Fibroblast of pulmonary artery (primary cell): Measurements from ENCODE around the gene TRIM27.

ENCODE experiments used
- DNase-seq: peaks from one replicate; pipeline ENCODE4 v3.0.0-alpha.2; 2010; ENCODE audit warnings: low read depth
- H3K4me3 ChIP-seq: replicated peaks from 2 replicates; pipeline ENCODE4 v1.5.1; 2011; ENCODE audit warnings: low read depth, mild to moderate bottlenecking, control low read depth, low read length, moderate library complexity
- TF ChIP-seq, protein P1 (sequence below): IDR thresholded peaks from 2 replicates; pipeline ENCODE4 v1.5.1; 2011; ENCODE audit warnings: mild to moderate bottlenecking, control low read depth, low read length, inconsistent platforms; ENCODE audit errors: missing control alignments

The TRIM27 gene

DNA sequence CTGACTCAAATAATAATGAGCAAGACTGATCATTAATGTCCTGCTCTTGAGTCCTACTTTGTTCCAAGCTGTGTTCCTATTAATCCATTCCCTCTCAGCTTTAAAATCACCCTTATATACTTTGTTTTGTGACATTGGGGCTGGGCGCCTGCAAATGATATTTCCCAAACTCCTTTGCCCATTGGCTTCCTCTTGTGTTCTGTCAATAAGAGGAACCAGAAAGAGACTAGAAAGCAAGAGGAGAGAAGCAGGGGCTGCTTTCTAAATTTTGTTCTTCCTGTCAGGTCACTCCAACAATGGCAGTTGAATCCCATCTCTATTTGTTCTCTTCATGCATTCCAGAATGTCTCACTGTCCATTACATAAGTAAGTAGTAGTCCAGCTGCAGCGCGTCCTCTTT lies 21.6 kb upstream of the TRIM27 start:
- H3K4me3 ChIP-seq, result no peak overlapping the region
- no peak for DNase-seq
- TF ChIP-seq, protein P1, sequence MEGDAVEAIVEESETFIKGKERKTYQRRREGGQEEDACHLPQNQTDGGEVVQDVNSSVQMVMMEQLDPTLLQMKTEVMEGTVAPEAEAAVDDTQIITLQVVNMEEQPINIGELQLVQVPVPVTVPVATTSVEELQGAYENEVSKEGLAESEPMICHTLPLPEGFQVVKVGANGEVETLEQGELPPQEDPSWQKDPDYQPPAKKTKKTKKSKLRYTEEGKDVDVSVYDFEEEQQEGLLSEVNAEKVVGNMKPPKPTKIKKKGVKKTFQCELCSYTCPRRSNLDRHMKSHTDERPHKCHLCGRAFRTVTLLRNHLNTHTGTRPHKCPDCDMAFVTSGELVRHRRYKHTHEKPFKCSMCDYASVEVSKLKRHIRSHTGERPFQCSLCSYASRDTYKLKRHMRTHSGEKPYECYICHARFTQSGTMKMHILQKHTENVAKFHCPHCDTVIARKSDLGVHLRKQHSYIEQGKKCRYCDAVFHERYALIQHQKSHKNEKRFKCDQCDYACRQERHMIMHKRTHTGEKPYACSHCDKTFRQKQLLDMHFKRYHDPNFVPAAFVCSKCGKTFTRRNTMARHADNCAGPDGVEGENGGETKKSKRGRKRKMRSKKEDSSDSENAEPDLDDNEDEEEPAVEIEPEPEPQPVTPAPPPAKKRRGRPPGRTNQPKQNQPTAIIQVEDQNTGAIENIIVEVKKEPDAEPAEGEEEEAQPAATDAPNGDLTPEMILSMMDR, result no peak

- TF ChIP-seq, protein P1, result no peak
- peak; percentile 90 for DNase-seq
- H3K4me3 ChIP-seq, result peak overlapping the region; percentile 59
Measured at GRCh38 chr6:28944412-28944865, 20.7 kb upstream of the TRIM27 start.

GRCh38 chr6:28943557-28944411 lies 20.0 kb upstream of the TRIM27 start:
- peak overlapping the region; percentile 59 for H3K4me3 ChIP-seq
- DNase-seq, result peak; percentile 75
- TF ChIP-seq, protein P1, result no peak

GRCh38 chr6:28943223-28943556 lies 19.4 kb upstream of the TRIM27 start:
- TF ChIP-seq, protein P1, result no peak
- H3K4me3 ChIP-seq, result peak overlapping the region; percentile 59
- DNase-seq, result no peak

DNA sequence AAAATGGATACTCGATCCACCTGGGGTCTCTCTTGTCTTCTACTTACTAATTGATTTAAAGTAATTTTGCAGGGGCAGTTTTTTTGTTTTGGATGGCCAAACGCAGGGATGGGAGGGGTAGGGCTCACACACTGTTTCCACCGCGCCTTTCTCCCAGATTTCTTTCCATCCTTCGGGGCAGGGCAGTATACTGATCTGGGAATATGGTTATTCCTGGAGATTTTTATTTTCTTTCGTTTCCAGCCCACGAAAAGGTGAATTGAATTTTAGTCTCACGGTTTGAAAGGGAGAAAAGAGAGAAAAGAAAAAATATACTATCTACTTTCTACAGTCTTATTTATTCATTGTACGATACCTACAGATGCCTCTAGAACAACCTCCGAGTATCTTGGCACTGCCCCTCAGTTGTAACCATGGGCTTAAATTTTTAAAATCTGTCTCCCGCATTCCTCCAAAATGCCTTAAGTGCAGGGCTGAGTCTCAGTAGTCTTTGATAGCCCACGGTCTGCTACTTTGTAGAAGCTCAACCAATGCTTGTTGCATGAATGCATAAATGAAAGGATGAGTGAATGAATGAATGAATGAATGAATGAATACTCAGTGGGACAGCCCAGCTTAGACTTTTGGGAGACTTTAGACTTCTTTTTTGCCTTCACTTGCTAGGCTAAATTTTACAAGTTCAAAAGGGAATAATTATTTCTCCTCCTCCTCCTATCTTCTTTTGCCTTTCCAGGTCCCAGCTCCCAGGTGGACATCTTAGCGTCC lies 18.1 kb upstream of the TRIM27 start:
- H3K4me3 ChIP-seq, result peak overlapping the region; percentile 57
- TF ChIP-seq, protein P1, result no peak
- no peak for DNase-seq

DNA sequence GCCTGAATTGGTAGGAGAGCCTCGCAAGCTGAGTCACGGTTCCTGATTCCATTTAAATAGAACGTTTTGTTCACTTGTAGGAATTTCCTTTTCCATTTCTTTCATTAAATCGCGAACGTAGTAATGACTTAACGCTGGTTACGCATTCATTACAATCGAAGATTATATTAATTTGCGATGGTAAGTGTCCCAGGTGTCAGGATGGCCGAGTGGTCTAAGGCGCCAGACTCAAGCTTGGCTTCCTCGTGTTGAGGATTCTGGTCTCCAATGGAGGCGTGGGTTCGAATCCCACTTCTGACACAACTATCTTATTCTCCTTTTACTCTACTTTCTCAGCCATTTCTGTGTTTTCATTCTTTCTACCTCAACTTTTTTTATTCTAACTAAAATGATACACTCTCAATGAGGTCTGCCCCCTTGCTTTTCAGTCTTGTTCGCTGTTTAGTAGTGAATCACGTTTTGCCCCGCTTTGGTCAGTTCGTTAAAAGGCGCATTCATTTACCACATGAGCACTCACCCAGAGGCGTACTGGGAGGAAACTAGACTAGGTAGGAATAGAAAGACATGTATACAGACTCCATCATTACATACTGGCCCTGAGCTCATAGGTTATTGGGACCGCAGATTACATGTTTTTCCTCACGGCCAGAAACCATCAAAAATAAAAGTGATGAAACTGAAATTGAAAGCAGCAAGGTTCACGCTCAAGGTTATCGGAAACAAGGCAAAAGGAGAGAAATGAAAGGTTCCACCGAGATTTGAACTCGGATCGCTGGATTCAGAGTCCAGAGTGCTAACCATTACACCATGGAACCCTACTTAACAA lies 17.3 kb upstream of the TRIM27 start:
- H3K4me3 ChIP-seq, result peak overlapping the region; percentile 57
- DNase-seq, result peak; percentile 91
- TF ChIP-seq, protein P1, result no peak
